GM18499 (cell line): ENCODE measurements around the gene POLR2A.
"Not testable (repeated sequence)": the region's sequence is repeated elsewhere in the genome, so short reads cannot be mapped to it uniquely, and the experiment has no call there.

Experiments
- ATAC-seq: cut with Tn5 transposase; IDR thresholded peaks from one replicate; pipeline ENCODE4 v1.9.1; 2021; ENCODE audit warnings: moderate number of reproducible peaks; ENCODE audit not compliant: insufficient read depth, unreplicated experiment

POLR2A gene

DNA sequence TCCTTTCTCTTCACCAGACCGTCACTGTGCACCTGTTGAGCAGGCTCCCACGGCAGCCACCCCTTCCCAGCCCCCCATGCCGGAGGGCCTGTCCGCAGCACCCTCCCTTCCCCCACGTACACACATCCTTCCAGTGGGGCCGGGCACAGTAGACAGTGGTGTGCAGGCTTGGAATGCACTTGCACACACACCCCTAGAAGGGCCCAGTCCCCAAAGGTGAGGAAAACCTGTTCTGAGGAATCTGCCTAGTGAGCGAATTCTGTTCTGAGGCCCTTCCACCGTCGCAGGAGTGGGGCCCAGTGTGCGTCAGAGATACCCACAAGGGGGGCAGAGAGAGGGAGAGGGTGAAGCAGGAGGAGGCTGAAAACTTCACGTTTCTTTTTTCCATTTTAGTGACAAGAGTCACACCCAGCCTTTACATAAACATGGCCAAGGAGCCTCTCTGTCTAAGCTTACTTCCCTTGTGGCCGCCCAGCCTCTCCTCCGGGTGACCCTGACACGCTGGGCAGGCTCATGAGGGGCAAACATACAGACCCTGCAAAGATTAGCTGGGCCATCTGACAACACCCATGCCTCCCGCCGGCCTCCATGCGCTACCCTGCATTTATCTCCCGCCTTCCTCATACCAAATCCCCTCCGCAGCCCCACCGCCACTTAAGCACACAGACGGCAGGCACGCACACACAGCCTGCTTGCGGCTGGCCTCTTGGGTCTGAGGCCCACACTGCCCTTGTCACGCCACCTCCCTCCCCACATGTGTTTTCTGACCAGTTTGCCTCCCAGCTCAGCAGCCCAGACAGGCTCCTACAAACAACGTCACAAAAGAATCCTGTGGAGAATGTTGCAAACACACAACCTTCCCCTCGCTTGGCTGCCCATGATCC lies 6.5 kb upstream of the POLR2A start:
- no peak for ATAC-seq

DNA sequence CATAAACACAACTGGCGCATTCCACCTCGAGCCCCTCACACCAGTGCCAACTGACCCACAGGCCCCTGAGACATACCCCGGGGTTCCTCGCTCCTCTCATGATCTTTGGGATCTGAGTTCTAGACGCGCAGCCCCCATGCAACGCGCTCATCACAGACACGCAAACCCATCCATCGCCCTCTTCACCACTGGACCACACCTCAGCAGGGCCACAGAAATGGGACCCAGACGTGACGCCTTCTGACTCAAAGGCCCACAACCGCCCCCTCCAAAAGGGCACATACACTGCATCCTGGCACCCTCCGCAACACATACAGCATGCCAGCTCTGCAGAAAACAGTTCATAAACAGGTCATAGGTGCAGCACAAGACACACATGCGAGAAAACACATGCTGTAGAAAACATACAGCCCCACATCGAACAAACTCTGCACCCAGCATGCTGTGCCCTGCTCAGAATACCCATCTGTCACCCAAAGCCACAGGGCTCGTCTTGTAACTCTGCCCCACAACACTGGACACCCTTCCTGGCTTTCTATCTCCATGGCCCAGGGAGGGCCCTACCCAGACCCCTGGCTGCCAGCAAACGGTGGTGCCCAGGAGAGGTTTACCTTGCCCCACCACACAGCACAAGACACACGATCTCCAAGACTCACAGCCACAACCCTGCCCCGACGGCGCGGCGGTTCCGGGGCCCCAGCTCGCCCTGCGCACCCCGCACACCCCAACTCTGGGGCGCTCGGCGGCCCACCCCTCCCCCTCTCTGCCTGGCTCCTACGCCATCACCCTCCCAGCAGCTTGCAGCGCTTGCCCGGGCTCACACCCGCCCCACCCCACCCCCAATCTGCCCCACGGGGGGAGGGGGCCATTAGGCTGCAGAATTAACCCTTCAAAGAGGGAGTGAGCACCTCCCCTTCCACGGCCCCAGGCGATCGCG lies 5.6 kb upstream of the POLR2A start:
- ATAC-seq: no peak

DNA sequence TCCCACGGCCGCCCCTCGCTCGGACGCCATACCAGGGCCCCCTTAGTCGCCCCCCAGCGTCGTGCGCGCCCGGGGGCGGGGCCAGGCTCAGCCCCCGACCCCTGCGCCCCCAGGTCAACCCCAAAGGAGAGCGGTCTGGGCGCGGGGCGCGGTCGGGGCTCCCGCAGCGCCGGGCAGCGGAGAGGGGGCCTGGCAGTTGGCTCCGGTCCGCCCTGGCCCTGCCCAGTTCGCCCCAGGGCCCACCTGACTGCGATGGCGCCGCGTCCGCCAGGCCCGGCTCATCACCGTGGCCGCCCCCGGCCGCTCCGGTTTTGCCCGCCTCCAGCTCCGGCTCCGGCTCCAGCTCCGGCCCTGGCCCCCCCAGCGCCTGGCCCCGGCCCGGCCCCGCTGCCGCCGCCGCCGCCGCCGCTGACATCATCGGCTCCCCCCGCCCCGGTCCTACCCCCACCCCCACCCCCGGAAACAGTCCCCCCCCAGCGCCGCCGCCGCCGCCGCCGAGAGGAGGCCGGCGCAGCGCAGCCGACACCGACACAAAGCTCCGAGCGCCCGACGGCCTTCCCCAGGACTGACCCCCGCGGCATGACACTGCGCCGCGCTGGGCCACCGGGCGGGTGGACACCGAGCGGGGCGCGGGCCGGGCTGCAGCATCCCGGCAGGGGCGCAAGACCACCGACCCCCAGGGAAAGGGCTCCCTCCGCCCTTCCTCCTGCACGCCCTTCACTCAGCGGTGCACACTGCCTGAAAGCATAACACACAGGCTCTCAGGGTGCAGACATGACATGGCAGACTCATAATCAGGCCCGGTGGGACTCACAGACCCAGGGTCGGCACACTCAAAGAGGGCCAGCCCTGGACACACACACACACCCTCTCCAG lies 4.7 kb upstream of the POLR2A start, which contains the start of gene ZBTB4:
Gene ZBTB4 (minus strand): TSS at position 419 of the 876 bp plus-strand sequence. CDS start 12,830 bp downstream, outside the sequence.
- no peak for ATAC-seq

- no peak for ATAC-seq
Observed at GRCh38 chr17:7480089-7480384, 4.1 kb upstream of the POLR2A start.

- not testable (repeated sequence) for ATAC-seq
Observed at GRCh38 chr17:7481275-7481674, 2.9 kb upstream of the POLR2A start, which contains the start of gene SLC35G6. TSS of gene SLC35G6 (plus strand) at chr17:7481446. CDS start at chr17:7481517, 71 bp downstream.

DNA sequence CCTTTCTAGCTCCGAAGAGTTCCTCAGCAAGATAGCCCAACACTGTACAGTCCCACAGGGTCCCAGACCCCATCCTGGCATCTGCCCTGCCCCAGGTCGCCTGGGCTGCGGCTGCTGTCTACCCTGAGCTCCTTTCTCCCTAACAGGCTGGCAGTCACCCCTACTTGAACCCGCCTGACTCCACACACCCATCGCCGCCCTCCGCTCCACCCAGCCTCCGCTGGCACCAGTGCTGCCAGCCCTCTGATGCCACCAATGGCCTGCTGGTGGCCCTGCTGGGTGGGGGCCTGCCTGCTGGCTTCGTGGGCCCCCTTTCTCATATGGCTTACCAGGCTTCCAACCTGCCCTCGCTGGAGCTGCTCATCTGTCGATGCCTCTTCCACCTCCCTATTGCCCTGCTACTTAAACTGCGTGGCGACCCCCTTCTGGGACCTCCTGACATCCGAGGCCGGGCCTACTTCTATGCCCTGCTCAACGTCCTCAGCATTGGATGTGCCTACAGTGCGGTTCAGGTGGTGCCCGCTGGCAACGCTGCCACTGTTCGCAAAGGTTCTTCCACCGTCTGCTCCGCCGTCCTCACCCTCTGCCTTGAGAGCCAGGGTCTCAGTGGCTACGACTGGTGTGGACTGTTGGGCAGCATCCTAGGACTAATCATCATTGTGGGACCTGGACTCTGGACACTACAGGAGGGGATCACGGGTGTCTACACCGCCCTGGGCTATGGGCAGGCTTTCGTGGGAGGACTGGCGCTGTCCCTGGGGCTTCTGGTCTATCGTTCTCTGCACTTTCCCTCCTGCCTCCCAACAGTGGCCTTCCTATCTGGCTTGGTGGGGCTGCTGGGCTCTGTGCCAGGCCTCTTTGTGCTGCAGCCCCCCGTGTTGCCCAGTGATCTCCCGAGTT lies 2.1 kb upstream of the POLR2A start:
- not testable (repeated sequence) for ATAC-seq

GRCh38 chr17:7482742-7483088 lies 1.5 kb upstream of the POLR2A start:
- ATAC-seq: not testable (repeated sequence)

DNA sequence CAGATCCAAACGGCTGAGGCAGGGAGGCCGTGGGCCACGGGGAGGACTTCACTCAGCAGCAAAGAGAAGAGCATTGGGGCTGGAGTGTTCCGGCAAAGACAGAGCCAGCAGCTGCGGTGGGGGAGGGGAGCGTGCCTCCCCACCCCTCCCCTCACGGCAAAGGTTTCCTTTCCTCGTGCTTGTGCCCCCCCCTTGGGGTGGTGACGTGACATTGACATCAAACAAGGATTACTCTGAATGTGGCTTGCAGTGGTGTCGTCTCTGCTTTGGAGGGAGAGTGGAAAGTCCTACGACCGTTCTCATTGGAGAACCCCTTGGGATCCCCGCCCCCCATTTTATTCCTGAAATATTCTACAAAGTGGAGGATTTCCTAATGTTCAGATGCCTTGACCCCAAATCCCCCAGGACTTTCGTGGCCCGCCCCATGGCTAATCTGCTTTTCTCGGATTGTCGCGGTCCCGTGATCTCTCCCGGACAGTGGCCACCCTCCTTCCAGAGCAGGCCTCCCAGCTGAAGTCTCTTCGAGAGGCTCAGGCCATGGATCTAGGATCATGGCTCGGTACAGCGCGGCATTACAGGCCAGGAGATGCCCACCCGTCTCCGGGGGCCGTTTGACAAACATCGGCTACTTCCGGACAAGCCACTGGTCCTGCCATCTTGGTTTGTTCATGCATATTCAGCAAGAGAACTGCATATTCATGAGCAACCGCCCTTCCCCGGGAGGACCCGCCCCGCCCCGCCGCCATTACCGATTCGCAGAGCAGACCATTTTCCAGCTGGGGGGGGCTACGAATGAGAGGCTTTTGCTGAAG lies 705 bp upstream of the POLR2A start:
- ATAC-seq: no peak

DNA sequence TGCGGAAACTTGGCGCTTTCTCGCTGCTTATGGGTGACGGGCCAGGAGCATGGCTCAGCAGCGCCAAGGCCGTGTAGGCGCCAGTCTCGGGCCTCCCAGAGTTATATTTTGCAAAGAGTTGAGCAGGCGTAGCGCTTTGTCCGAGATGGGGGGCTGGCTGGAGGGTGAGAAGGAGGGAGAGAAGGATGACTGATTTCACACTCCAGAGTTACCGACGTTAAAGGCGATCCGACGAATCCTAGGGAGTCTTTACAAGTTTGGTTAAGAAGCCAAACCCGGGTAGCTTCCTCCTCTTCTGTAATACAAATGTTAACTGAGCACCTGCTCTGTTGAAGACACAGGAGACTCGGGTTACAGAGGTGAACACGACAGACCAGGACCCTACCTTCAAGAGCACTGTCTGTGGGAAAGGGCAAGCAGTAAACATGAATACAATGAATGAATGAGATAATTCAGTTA lies 782 bp downstream of the POLR2A start:
- ATAC-seq: no peak

DNA sequence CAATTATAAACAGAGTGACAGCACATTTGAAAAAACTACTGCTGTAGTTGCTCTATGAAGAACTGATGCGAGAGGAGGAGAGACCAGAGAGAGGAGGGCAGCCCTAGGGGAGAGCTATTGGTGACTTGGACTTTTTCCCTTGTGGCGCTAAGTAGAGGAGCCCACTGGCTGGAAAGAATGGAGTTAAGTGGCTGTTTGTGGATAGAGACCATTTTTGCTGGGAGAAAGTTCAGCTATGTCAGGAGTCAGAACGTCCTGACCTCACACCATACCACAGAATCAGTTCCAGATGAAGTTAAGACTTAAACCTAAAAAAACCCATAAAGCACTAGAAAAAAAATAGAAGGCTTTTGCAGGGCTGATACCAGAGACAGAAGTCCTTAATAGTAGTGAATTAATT lies 2.0 kb downstream of the POLR2A start:
- no peak for ATAC-seq

DNA sequence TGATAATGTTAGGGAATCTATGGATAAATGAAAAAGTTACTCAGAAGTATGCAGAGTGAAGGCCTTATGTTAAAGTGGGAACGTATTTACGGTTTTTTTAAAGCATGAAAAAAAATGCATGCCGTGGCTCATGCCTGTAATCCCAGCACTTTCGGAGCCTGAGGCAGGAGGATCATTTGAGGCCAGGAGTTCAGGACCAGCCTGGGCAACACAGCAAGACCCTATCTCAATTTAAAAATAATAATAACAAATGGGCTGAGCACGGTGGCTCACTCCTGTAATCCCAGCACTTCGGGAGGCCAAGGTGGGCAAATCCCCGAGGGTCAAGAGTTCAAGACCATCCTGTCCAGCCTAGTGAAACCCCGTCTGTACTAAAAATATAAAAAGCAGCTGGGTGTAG lies 6.0 kb downstream of the POLR2A start:
- no peak for ATAC-seq

- ATAC-seq: no peak
Observed at GRCh38 chr17:7491583-7491982, 7.4 kb downstream of the POLR2A start.

DNA sequence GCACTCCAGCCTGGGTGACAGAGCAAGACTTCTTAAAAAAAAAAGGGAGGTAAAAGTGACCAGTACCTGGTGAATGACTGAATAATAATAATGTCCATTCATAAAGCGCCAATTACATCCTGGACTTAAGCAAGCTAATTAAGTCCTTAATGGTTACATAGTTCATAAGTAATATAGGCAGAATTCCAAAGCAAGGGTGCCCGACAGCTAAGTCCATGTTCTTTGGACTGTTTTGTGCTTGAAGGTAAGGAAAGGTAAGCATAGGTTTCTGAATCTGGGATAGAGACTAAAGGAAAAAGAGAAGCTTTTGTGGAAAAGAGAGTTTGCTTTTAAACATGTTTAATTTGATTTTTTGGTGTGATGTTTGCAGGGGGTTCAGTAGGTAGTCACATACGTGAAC lies 9.8 kb downstream of the POLR2A start:
- no peak for ATAC-seq

DNA sequence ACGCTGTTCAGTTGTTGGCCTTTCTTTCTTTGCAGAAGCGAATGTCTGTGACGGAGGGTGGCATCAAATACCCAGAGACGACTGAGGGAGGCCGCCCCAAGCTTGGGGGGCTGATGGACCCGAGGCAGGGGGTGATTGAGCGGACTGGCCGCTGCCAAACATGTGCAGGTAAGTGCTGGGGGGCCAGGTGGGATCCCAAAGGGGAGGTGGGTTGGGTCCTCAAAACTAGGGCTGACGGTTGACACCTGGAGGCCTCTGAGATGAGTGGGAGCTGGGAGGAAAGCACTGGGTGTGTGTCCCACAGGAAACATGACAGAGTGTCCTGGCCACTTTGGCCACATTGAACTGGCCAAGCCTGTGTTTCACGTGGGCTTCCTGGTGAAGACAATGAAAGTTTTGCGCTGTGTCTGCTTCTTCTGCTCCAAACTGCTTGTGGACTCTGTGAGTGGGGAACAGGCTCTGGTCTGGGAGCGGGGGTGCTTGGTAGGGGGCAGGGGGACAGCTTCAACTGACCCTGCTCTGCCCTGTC lies 11.8 kb downstream of the POLR2A start:
- no peak for ATAC-seq

DNA sequence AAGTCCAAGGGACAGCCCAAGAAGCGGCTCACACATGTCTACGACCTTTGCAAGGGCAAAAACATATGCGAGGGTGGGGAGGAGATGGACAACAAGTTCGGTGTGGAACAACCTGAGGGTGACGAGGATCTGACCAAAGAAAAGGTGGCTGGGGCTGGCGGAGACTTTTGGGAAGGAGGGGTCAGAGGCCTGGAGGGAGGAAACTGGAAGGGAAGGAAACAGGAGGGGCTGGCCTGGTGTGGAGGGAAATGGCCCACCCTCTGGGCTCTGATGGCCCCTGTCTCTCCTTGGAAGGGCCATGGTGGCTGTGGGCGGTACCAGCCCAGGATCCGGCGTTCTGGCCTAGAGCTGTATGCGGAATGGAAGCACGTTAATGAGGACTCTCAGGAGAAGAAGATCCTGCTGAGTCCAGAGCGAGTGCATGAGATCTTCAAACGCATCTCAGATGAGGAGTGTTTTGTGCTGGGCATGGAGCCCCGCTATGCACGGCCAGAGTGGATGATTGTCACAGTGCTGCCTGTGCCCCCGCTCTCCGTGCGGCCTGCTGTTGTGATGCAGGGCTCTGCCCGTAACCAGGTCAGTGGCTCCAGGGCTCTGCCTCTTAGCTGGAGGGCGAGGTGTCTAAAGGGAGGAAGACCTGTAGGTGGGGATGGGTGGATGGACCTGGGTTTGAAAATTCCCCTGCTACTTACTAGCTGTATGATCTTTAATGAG lies 12.5 kb downstream of the POLR2A start:
- no peak for ATAC-seq

- ATAC-seq: no peak
Observed at GRCh38 chr17:7497228-7497627, 13.1 kb downstream of the POLR2A start.

DNA sequence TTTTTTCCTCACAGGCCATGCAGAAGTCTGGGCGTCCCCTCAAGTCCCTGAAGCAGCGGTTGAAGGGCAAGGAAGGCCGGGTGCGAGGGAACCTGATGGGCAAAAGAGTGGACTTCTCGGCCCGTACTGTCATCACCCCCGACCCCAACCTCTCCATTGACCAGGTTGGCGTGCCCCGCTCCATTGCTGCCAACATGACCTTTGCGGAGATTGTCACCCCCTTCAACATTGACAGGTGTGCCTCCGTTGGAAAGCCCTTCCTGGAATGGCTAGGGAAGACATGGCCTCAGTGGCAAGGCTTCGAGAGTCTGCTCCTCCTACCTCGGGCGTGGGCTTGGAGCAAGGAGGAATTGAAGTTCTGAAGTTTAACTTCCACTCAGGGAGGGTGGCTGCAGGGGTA lies 13.5 kb downstream of the POLR2A start:
- no peak for ATAC-seq

DNA sequence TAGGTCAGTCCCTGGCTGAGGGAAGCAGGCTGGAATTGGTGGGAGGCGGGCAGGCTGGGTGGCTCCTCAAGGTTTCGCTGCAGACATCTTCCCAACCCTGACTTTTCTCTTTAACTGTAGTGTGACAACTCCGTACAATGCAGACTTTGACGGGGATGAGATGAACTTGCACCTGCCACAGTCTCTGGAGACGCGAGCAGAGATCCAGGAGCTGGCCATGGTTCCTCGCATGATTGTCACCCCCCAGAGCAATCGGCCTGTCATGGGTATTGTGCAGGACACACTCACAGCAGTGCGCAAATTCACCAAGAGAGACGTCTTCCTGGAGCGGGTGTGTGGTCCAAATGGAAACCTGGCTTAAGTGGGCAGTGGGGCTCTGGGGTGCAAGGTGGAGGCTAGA lies 15.0 kb downstream of the POLR2A start:
- no peak for ATAC-seq
